ENCODE measurements around the gene UNC93A. TPM values are rescaled to one million over a fixed set of nuclear protein-coding genes. Genes with fewer than 3 reads are reported as not detected.
"Not testable (repeated sequence)": the region's sequence is repeated elsewhere in the genome, so short reads cannot be mapped to it uniquely, and the experiment has no call there.

The UNC93A gene
- total RNA-seq, 1 donor from 2014 or later = not detected

- no peak for TF ChIP-seq CTCF (IDR thresholded peaks at IDR 0.05)
- Histone ChIP-seq H3K4me3 (no peak overlapping the region), H3K4me1 (no peaks in the 10 kb centered on the region), H3K36me3 (no peaks in the 10 kb centered on the region), H3K9me3 (no peaks in the 10 kb centered on the region), H3K27me3 (no peaks in the 10 kb centered on the region), H3K27ac (no peak overlapping the region)
- no peak for DNase-seq (ENCODE audit: low spot score in 2 of 2)
- intact Hi-C loops (cut with DNase I) = no loop called here
Observed at GRCh38 chr6:167307342-167307955, 16.3 kb downstream of the UNC93A start.

- H3K4me3 ChIP-seq = no peak overlapping the region
- intact Hi-C loops (cut with DNase I) = no loop called here
- H3K4me1 ChIP-seq = no peaks in the 10 kb centered on the region
- no peaks in the 10 kb centered on the region for H3K27me3 ChIP-seq
- H3K9me3 ChIP-seq = no peaks in the 10 kb centered on the region
- no peaks in the 10 kb centered on the region for H3K36me3 ChIP-seq
- no peak for TF ChIP-seq CTCF (IDR thresholded peaks at IDR 0.05)
- no peak overlapping the region for H3K27ac ChIP-seq
- no peak for DNase-seq (ENCODE audit: low spot score in 2 of 2)
Observed at GRCh38 chr6:167308207-167308606, 17.1 kb downstream of the UNC93A start.

- DNase-seq (ENCODE audit: low spot score in 2 of 2); H3K9me3 ChIP-seq; H3K4me1 ChIP-seq; intact Hi-C loops (cut with DNase I); H3K27ac ChIP-seq; H3K4me3 ChIP-seq; H3K27me3 ChIP-seq; H3K36me3 ChIP-seq: not testable (repeated sequence)
Observed at GRCh38 chr6:167309355-167310192, 18.5 kb downstream of the UNC93A start.

GRCh38 chr6:167311286-167311685 is 20.2 kb downstream of the UNC93A start:
- intact Hi-C loops (cut with DNase I) = no loop called here
- no peak for DNase-seq (ENCODE audit: low spot score in 2 of 2)
- no peaks in the 10 kb centered on the region for H3K27me3 ChIP-seq

GRCh38 chr6:167311691-167312090 is 20.6 kb downstream of the UNC93A start:
- H3K27me3 ChIP-seq; H3K36me3 ChIP-seq; H3K9me3 ChIP-seq; DNase-seq (ENCODE audit: low spot score in 2 of 2); H3K4me3 ChIP-seq; H3K4me1 ChIP-seq; H3K27ac ChIP-seq; intact Hi-C loops (cut with DNase I): not testable (repeated sequence)

More at GRCh38 chr6:167311286-167311685, 20.2 kb downstream of the UNC93A start:
- Histone ChIP-seq H3K36me3 (no peaks in the 10 kb centered on the region), H3K9me3 (no peaks in the 10 kb centered on the region), H3K27ac (no peak overlapping the region), H3K4me1 (no peaks in the 10 kb centered on the region), H3K4me3 (no peak overlapping the region)
- TF ChIP-seq CTCF (IDR thresholded peaks at IDR 0.05) = no peak

GRCh38 chr6:167314180-167314821 is 23.2 kb downstream of the UNC93A start:
- Histone ChIP-seq H3K4me1 (no peaks in the 10 kb centered on the region), H3K9me3 (no peaks in the 10 kb centered on the region), H3K36me3 (no peaks in the 10 kb centered on the region), H3K27ac (no peak overlapping the region), H3K27me3 (no peaks in the 10 kb centered on the region), H3K4me3 (no peak overlapping the region)
- no peak for DNase-seq (ENCODE audit: low spot score in 2 of 2)
- intact Hi-C loops (cut with DNase I) = no loop called here
- TF ChIP-seq CTCF (IDR thresholded peaks at IDR 0.05) = no peak

Measured in ascending aorta (tissue), 2 donors.